ENCODE data around the gene CORO7. TPM values are rescaled to one million over a fixed set of nuclear protein-coding genes. Genes with fewer than 3 reads are reported as not detected.

Gene CORO7
- total RNA-seq, 1 experiment from 2014 or later, result 42.1 TPM

DNA sequence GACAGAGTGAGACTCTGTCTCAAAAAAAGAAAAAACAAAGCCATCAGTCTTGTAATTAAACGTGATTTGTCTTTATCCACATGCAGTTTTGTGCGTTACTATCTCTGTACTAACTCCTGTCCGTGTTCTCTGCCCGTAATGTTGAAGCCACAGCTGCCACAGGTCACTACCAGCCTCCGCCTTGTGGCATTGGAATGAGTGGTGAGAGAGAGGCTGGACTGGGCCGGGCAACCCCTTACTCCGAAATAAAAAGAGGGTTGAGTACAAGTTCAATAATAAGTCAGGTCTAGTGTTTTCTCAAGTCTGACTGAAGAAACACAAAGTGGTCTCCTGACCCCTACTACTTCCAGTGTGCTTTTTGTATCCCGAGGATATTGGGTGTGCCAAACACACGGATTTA is 14.6 kb upstream of the CORO7 start:
- intact Hi-C loops (cut with micrococcal nuclease; ENCODE audit: unreplicated experiment), result no loop called here
- H3K79me2 ChIP-seq (ENCODE audit: low read depth), result peaks cover 58% of the 10 kb centered on the region
- no peak overlapping the region for H3K4me2 ChIP-seq
- ChIA-PET CTCF (no interaction called here), POLR2A (ENCODE audit: unreplicated experiment) (no interaction called here)
- peaks cover 5% of the 10 kb centered on the region for H3K36me3 ChIP-seq (ENCODE audit: low read depth)
- peaks cover 35% of the 10 kb centered on the region for H4K20me1 ChIP-seq (ENCODE audit: insufficient read depth)
- BruUV-seq (replicated peaks), result no TSS peak
- no peak for DNase-seq
- no peak overlapping the region for H2AFZ ChIP-seq
- TF ChIP-seq, protein P1, sequence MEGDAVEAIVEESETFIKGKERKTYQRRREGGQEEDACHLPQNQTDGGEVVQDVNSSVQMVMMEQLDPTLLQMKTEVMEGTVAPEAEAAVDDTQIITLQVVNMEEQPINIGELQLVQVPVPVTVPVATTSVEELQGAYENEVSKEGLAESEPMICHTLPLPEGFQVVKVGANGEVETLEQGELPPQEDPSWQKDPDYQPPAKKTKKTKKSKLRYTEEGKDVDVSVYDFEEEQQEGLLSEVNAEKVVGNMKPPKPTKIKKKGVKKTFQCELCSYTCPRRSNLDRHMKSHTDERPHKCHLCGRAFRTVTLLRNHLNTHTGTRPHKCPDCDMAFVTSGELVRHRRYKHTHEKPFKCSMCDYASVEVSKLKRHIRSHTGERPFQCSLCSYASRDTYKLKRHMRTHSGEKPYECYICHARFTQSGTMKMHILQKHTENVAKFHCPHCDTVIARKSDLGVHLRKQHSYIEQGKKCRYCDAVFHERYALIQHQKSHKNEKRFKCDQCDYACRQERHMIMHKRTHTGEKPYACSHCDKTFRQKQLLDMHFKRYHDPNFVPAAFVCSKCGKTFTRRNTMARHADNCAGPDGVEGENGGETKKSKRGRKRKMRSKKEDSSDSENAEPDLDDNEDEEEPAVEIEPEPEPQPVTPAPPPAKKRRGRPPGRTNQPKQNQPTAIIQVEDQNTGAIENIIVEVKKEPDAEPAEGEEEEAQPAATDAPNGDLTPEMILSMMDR (conservative IDR thresholded peaks at IDR 0.05), result no peak
- no peak for TF ChIP-seq EZH2 (IDR thresholded peaks at IDR 0.05; ENCODE audit: low read depth)
- no peaks in the 10 kb centered on the region for H3K9me2 ChIP-seq (ENCODE audit: insufficient read depth)
- no peak overlapping the region for H3K27ac ChIP-seq
- peaks cover 6% of the 10 kb centered on the region for H3K4me1 ChIP-seq (replicated peaks; ENCODE audit: insufficient read depth)
- no peaks in the 10 kb centered on the region for H3K27me3 ChIP-seq (ENCODE audit: insufficient read depth, low read depth)
- no peaks in the 10 kb centered on the region for H3K9me3 ChIP-seq (ENCODE audit: insufficient read depth, low read depth)
- no peak overlapping the region for H3K4me3 ChIP-seq
- H3F3A ChIP-seq (ENCODE audit: insufficient read depth, low read depth), result peaks cover 36% of the 10 kb centered on the region; the same call in 1 of the 2 replicates

DNA sequence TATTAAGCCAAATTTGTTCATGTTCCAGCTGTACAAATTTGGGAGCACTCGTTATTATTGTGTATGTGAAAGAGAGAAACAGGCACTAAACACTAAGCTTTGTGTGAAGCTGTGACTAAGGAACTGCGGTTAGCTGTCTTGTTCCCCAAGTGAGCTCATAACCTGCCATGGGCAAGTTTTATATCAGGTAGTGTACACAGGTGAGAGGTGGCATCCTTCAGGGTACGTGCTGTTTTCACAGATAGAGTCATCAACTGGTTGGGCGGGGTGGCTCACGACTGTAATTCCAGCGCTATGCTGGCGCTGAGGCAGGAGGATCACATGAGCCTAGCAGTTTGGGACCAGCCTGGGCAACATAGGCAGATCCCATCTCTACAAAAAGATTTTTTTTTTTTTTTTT is 12.1 kb upstream of the CORO7 start:
- Histone ChIP-seq H3K9me3 (ENCODE audit: insufficient read depth, low read depth) (no peaks in the 10 kb centered on the region), H3K79me2 (ENCODE audit: low read depth) (peaks cover 68% of the 10 kb centered on the region), H3K4me1 (replicated peaks; ENCODE audit: insufficient read depth) (peaks cover 12% of the 10 kb centered on the region), H3K27ac (no peak overlapping the region), H3F3A (ENCODE audit: insufficient read depth, low read depth) (peaks cover 25% of the 10 kb centered on the region; the same call in 1 of the 2 replicates), H3K4me3 (no peak overlapping the region), H3K36me3 (ENCODE audit: low read depth) (peaks cover 5% of the 10 kb centered on the region), H4K20me1 (ENCODE audit: insufficient read depth) (peaks cover 25% of the 10 kb centered on the region), H3K9me2 (ENCODE audit: insufficient read depth) (no peaks in the 10 kb centered on the region), H3K4me2 (no peak overlapping the region), H3K27me3 (ENCODE audit: insufficient read depth, low read depth) (no peaks in the 10 kb centered on the region), H2AFZ (no peak overlapping the region)
- CTCF ChIA-PET, result interaction anchor here (0.6 kb wide), 1 partner anchor 665 kb away, joined by 6 read pairs; no protein-coding TSS in a partner anchor
- TF ChIP-seq EZH2 (IDR thresholded peaks at IDR 0.05; ENCODE audit: low read depth), result no peak
- TF ChIP-seq, protein P1 (conservative IDR thresholded peaks at IDR 0.05), result no peak
- intact Hi-C loops (cut with micrococcal nuclease; ENCODE audit: unreplicated experiment), result no loop called here
- BruUV-seq (replicated peaks), result no TSS peak
- POLR2A ChIA-PET (ENCODE audit: unreplicated experiment), result interaction anchor here (0.5 kb wide), 1 partner anchor 13 kb away, joined by 3 read pairs; no protein-coding TSS in a partner anchor
- no peak for DNase-seq

DNA sequence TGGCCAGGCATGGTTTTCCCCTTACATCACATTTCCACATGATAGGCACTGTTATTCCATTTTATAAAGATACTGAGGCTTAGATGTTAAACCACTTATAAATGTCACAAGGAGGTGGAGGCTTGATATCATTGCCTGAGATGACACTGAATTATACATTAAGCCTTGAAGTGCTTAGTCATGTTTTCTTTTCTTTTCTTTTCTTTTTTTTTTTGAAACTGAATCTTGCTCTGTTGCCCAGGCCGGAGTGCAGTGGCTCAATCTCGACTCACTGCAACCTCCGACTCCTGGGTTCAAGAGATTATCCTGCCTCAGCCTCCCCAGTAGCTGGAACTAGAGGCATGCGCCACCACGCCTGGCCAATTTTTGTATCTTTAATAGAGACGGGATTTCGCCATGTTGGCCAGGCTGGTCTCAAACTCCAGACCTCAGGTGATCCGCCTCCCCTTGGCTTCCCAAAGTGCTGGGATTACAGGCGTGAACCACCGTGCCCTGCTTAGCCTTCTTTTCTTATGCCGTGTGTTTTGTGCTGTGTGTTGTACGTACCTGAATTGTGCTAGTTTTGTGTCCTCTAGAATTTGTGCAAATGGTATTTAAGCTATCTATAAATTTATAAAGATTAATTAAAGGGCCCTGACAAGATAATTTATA is 10.5 kb upstream of the CORO7 start:
- intact Hi-C loops (cut with micrococcal nuclease; ENCODE audit: unreplicated experiment), result no loop called here
- peaks cover 12% of the 10 kb centered on the region for H3K4me1 ChIP-seq (replicated peaks; ENCODE audit: insufficient read depth)
- ChIA-PET CTCF (no interaction called here), POLR2A (ENCODE audit: unreplicated experiment) (no interaction called here)
- peak overlapping the region; percentile 80 for H3K4me3 ChIP-seq
- peak overlapping the region; percentile 94 for H3K4me2 ChIP-seq
- H2AFZ ChIP-seq, result no peak overlapping the region
- H4K20me1 ChIP-seq (ENCODE audit: insufficient read depth), result peaks cover 25% of the 10 kb centered on the region
- TF ChIP-seq, protein P1 (conservative IDR thresholded peaks at IDR 0.05), result no peak
- TF ChIP-seq EZH2 (IDR thresholded peaks at IDR 0.05; ENCODE audit: low read depth), result no peak
- H3K79me2 ChIP-seq (ENCODE audit: low read depth), result peaks cover 66% of the 10 kb centered on the region
- H3K9me3 ChIP-seq (ENCODE audit: insufficient read depth, low read depth), result no peaks in the 10 kb centered on the region
- H3K27ac ChIP-seq, result peak overlapping the region; percentile 95
- H3K27me3 ChIP-seq (ENCODE audit: insufficient read depth, low read depth), result no peaks in the 10 kb centered on the region
- H3K36me3 ChIP-seq (ENCODE audit: low read depth), result peaks cover 5% of the 10 kb centered on the region
- DNase-seq, result no peak
- BruUV-seq (replicated peaks), result TSS peak; percentile 48
- peaks cover 17% of the 10 kb centered on the region; the same call in 1 of the 2 replicates for H3F3A ChIP-seq (ENCODE audit: insufficient read depth, low read depth)
- H3K9me2 ChIP-seq (ENCODE audit: insufficient read depth), result no peaks in the 10 kb centered on the region

All from PC-9 (cell line).